Hepatocyte (in vitro differentiated cells): ENCODE results near the gene TEX36. TPM values are rescaled to one million over a fixed set of nuclear protein-coding genes. Genes with fewer than 3 reads are reported as not detected.
A peak's percentile ranks its signal among the peaks of the same experiment; 100 is the strongest.
"Not testable (repeated sequence)": the region's sequence is repeated elsewhere in the genome, so short reads cannot be mapped to it uniquely, and the experiment has no call there.

Experiments used
- DNase-seq: peaks from one replicate; pipeline ENCODE4 v3.0.0-alpha.2; 2016; ENCODE audit warnings: low spot score
- H2AFZ ChIP-seq: fragments of 200-600 bp; sonication (generic); 2 replicates; pipeline ENCODE4 v1.6.0; 2016; ENCODE audit warnings: antibody characterized with exemption, mild to moderate bottlenecking
- H3K27ac ChIP-seq: fragments of 200-600 bp; sonication (generic); 2 replicates; pipeline ENCODE4 v1.5.1; 2016; ENCODE audit warnings: mild to moderate bottlenecking
- H3K27me3 ChIP-seq: fragments of 200-600 bp; sonication (generic); 2 replicates; pipeline ENCODE4 v1.6.1; 2016
- H3K36me3 ChIP-seq: fragments of 200-600 bp; sonication (generic); replicated peaks from 2 replicates; pipeline ENCODE4 v1.5.1; 2016; ENCODE audit warnings: low read depth; ENCODE audit not compliant: insufficient read depth
- H3K4me1 ChIP-seq: fragments of 200-600 bp; sonication (generic); 2 replicates; pipeline ENCODE4 v1.5.1; 2016; ENCODE audit warnings: mild to moderate bottlenecking, moderate library complexity; ENCODE audit not compliant: insufficient read depth
- H3K4me2 ChIP-seq: fragments of 200-600 bp; sonication (generic); 2 replicates; pipeline ENCODE4 v1.6.0; 2016
- H3K4me3 ChIP-seq: fragments of 200-600 bp; sonication (generic); 2 replicates; pipeline ENCODE4 v1.5.1; 2016; ENCODE audit warnings: mild to moderate bottlenecking
- H3K79me2 ChIP-seq: fragments of 200-600 bp; sonication (generic); 2 replicates; pipeline ENCODE4 v1.6.0; 2017; ENCODE audit warnings: mild to moderate bottlenecking
- H3K9me2 ChIP-seq: fragments of 200-600 bp; sonication (generic); replicated peaks from 2 replicates; pipeline ENCODE4 v1.6.0; 2017; ENCODE audit warnings: mild to moderate bottlenecking; ENCODE audit not compliant: insufficient read depth
- H3K9me3 ChIP-seq: fragments of 200-600 bp; sonication (generic); 2 replicates; pipeline ENCODE4 v1.5.1; 2016; ENCODE audit warnings: low read depth, mild to moderate bottlenecking
- H4K20me1 ChIP-seq: fragments of 200-600 bp; sonication (generic); 2 replicates; pipeline ENCODE4 v1.6.0; 2016; ENCODE audit warnings: mild to moderate bottlenecking; ENCODE audit not compliant: insufficient read depth, poor library complexity, severe bottlenecking
- CTCF ChIP-seq: fragments of 200-600 bp; sonication (generic); IDR thresholded peaks from 2 replicates; pipeline ENCODE4 v1.5.1; 2016; ENCODE audit warnings: antibody characterized with exemption, mild to moderate bottlenecking; ENCODE audit not compliant: poor library complexity
- EZH2 ChIP-seq: fragments of 200-600 bp; sonication (generic); IDR thresholded peaks from 2 replicates; pipeline ENCODE4 v1.6.1; 2016; ENCODE audit warnings: antibody characterized with exemption, mild to moderate bottlenecking, borderline replicate concordance
- EZH2phosphoT487 ChIP-seq: fragments of 200-600 bp; sonication (generic); IDR thresholded peaks from one replicate; pipeline ENCODE4 v1.6.1; 2018; ENCODE audit warnings: antibody characterized with exemption, mild to moderate bottlenecking, low read depth, moderate library complexity; ENCODE audit not compliant: unreplicated experiment, severe bottlenecking
- WGBS: methylation state at CpG from one replicate; pipeline ENCODE4 v1.1.6; 2016; ENCODE audit warnings: low lambda C conversion rate; ENCODE audit errors: missing lambda C conversion rate; 5-methylcytosine and 5-hydroxymethylcytosine counted together
- polyA plus RNA-seq: library from polyadenylated mRNA; unstranded; fragments of >200 nt; fragmentation: Nextera tagmentation; extraction: Ambion mirVana; gene quantifications from 2 replicates; pipeline ENCODE4 v1.2.1, GENCODE V29; 2016
- total RNA-seq: library from RNA; depleted of rRNA; stranded (reverse); fragments of >200 nt; gene quantifications from 2 replicates; pipeline ENCODE4 v1.2.3, GENCODE V29; 2014

The TEX36 gene
- total and polyA plus RNA-seq, 2 experiments from 2014 or later = not detected

GRCh38 chr10:125698481-125698998 lies 15.6 kb upstream of the TEX36 start:
- Histone ChIP-seq H2AFZ (no peak overlapping the region), H3K27me3 (no peaks in the 10 kb centered on the region), H3K27ac (no peak overlapping the region), H3K79me2 (no peaks in the 10 kb centered on the region), H4K20me1 (no peaks in the 10 kb centered on the region), H3K4me1 (peaks cover 7% of the 10 kb centered on the region), H3K9me2 (no peaks in the 10 kb centered on the region), H3K4me2 (no peak overlapping the region), H3K9me3 (no peaks in the 10 kb centered on the region), H3K4me3 (no peak overlapping the region), H3K36me3 (no peaks in the 10 kb centered on the region)
- no peak for TF ChIP-seq CTCF
- DNase-seq = no peak
- WGBS = 88% methylated on average over 9 of the region's 9 CpGs

GRCh38 chr10:125696884-125697283 lies 13.9 kb upstream of the TEX36 start:
- 94% methylated on average over 6 of the region's 6 CpGs for WGBS
- not testable (repeated sequence) for H3K79me2 ChIP-seq, H3K9me3 ChIP-seq, H3K36me3 ChIP-seq, H3K27me3 ChIP-seq, H3K4me3 ChIP-seq, H4K20me1 ChIP-seq, H3K9me2 ChIP-seq, H2AFZ ChIP-seq, H3K4me2 ChIP-seq, DNase-seq, H3K27ac ChIP-seq
- peaks cover 12% of the 10 kb centered on the region for H3K4me1 ChIP-seq

DNA sequence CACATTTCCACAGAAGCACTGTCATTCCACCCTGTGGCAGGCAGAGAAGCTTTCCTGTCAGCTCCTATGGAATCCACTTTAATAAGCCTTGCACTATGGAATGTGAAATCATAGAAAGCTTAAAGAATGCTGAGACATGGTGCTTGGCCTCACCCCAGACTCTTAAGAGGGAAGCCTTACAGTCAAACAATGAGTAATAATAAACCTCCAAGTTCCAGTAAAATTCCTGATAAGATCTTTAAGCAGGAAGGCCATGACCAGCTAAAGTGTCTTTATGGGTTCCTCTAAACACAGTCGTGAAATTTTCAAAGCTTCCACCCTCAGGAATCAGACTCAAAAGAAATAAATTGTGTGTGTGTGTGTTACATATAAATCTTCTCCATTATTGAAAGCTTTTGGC lies 11.9 kb upstream of the TEX36 start:
- Histone ChIP-seq H3K27me3 (no peaks in the 10 kb centered on the region), H2AFZ (no peak overlapping the region), H3K9me2 (no peaks in the 10 kb centered on the region), H3K4me1 (peaks cover 28% of the 10 kb centered on the region), H3K79me2 (no peaks in the 10 kb centered on the region), H3K9me3 (no peaks in the 10 kb centered on the region), H3K27ac (no peak overlapping the region), H4K20me1 (no peaks in the 10 kb centered on the region), H3K36me3 (no peaks in the 10 kb centered on the region), H3K4me2 (no peak overlapping the region), H3K4me3 (no peak overlapping the region)
- 34% methylated on average over 1 of the region's 1 CpG for WGBS
- peak; percentile 24 for DNase-seq
- TF ChIP-seq EZH2phosphoT487 (no peak), EZH2 (no peak)

- Histone ChIP-seq H3K27ac (peak overlapping the region; percentile 69), H3K9me3 (no peaks in the 10 kb centered on the region), H3K9me2 (no peaks in the 10 kb centered on the region)
Observed at GRCh38 chr10:125693524-125693847, 10.5 kb upstream of the TEX36 start.

More at GRCh38 chr10:125693524-125693847, 10.5 kb upstream of the TEX36 start:
- H3K4me3 ChIP-seq = no peak overlapping the region
- H3K36me3 ChIP-seq = no peaks in the 10 kb centered on the region
- no peaks in the 10 kb centered on the region for H3K79me2 ChIP-seq
- H3K27me3 ChIP-seq = no peaks in the 10 kb centered on the region
- H2AFZ ChIP-seq = no peak overlapping the region
- H3K4me1 ChIP-seq = peaks cover 23% of the 10 kb centered on the region
- DNase-seq = no peak
- no peaks in the 10 kb centered on the region for H4K20me1 ChIP-seq
- 77% methylated on average over 2 of the region's 2 CpGs for WGBS
- H3K4me2 ChIP-seq = no peak overlapping the region
- TF ChIP-seq EZH2phosphoT487 (no peak), EZH2 (no peak), CTCF (no peak)
